Suprapubic skin (tissue), 3 donors: ENCODE data around the gene SPCS3.

Experiments
- CTCF ChIP-seq, 2 donors: fragments of 200-600 bp in 1 of 2; fragments of 450-650 bp in 1 of 2; sonication (generic) in 1 of 2; IDR thresholded peaks; one replicate each; pipeline ENCODE4 v1.5.1; 2016 to 2019; ENCODE audit warnings: antibody characterized with exemption in 2 of 2, mild to moderate bottlenecking in 1 of 2, moderate library complexity in 1 of 2
- EP300 ChIP-seq: sonication (generic); formaldehyde crosslinking; IDR thresholded peaks from one replicate; pipeline ENCODE4 v1.6.1; 2017; ENCODE audit warnings: antibody characterized with exemption
- POLR2A ChIP-seq, 2 donors: fragments of 450-650 bp; IDR thresholded peaks; one replicate each; pipeline ENCODE4 v1.6.1; 2017; ENCODE audit warnings: antibody characterized with exemption in 2 of 2, mild to moderate bottlenecking in 2 of 2, moderate library complexity in 2 of 2

GRCh38 chr4:176289561-176289960 lies 30.2 kb upstream of the SPCS3 start:
- TF ChIP-seq POLR2A (IDR thresholded peaks at IDR 0.05) (no peak), CTCF (IDR thresholded peaks at IDR 0.05) (no peak), EP300 (no peak)
